HG03064 (cell line): ENCODE results near the gene ATG16L2.
"Not testable (repeated sequence)": the region's sequence is repeated elsewhere in the genome, so short reads cannot be mapped to it uniquely, and the experiment has no call there.

Experiments used
- ATAC-seq: cut with Tn5 transposase; IDR thresholded peaks from one replicate; pipeline ENCODE4 v1.9.1; 2021; ENCODE audit warnings: low read depth; ENCODE audit not compliant: unreplicated experiment

The ATG16L2 gene

DNA sequence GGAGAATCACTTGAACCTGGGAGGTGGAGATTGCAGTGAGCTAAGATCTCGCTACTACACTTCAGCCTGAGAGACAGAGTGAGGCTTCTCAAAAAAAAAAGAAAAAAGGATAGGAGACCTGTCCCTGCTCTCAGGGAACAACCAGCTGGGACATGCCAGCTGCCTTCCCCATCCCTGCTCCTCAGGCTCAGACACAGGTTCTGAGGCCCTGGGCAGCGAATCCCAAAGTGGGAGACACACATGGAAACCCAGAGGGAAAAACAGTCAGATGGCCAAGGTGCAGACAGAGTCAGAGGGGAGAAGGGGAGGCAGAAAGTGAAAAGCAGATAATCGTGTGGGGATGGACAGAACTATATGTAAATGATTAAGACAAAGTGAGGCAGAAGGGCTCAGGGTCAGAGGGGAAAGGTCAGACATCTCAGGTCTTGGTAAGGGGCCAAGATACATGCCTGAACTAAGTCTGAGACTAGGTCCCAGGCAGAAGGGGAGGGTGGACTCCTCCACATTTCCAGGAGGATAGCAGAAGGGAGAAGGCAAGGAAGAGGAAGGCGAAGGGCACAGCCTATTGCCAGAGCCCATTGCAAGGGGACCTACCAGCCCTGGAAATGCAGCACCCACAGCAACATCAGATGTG is 34.6 kb upstream of the ATG16L2 start:
- ATAC-seq: no peak

DNA sequence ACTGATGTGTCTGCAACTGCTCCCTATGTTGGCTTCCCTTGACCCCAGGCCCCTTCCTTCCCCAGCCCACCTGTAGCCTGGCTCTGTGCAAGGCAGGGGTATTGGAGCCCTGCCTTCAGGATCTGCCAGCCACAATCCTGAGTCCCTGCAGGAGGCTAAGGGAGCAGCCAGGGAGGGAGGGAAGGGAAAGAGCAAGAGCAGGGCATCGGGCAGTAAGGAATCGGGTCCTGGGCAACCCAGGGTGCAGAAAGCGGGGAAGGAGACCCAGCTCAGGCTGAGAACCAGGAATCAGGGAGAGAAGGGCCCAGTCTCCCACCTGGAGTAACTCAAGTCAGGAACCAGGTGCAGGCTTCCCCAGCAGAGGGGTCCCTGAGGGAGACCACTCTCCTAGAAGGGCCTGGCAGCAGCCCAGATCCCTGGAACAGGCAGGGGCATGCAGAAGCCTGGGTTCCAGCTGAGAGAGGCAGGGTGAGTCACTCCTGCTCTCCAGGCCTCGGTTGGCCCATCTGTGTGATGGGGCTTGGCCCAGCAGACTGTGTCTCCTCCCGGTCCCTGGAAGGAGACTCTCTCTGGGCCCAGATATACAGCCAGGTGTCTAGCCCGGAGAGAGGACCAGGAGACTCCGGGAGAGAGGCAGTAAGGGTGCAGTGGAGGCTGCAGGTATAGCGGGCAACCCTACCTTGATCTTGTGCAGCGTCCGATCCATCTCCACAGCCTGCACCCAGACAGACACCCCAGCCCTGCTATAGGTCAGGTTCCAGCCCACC is 33.7 kb upstream of the ATG16L2 start:
- ATAC-seq: no peak

DNA sequence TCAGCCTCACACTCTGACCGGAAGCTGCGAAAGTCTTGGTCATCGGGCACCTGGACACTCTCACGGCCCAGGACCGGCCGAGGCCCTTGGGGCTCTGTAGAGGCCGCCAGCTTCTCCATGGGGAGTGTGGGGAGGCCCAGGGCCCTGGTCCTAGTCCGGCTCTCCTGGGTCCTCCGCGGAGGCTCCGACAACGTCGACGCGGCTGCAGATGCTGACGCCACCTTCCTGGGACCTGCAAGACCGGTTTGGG is 33.2 kb upstream of the ATG16L2 start:
- no peak for ATAC-seq

DNA sequence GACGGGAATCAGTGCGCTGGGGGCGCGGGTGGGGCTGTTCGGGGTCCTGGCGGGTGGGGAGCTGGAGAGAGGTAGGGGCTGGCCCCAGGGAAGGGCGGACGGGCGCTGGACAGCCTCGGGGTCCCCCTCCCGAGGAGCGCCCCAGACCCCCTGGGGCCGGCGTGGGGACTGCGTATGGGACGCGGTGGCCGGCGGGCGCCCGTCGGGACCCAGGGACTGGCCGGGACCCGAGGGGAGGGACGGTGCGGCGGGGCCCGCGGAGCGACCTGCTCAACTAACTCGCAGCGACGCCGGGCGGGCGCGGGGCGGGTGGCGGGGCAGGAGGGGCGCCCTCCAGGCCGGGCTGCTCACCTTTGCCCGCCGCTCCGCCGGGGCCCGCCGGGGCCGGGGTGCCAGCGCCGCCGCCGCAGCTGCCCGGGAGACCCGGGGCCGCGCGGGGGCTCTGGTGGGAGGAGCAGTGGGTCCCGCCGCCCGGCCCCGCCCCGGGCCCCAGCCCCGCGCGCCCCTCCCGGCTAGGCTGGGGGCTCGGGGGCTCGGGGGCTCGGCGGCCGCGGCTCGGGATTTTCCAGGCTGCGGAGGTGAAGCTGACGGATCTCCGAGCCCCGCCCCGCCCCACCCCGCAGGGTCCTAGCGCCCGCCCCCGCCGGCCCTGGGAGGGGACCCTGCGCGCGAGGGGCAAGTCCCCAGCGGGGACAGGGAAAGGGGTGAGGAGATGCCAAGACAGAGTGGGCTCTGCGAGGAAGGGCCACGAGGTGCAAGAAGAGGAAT is 32.7 kb upstream of the ATG16L2 start:
- peak; percentile 61 for ATAC-seq

DNA sequence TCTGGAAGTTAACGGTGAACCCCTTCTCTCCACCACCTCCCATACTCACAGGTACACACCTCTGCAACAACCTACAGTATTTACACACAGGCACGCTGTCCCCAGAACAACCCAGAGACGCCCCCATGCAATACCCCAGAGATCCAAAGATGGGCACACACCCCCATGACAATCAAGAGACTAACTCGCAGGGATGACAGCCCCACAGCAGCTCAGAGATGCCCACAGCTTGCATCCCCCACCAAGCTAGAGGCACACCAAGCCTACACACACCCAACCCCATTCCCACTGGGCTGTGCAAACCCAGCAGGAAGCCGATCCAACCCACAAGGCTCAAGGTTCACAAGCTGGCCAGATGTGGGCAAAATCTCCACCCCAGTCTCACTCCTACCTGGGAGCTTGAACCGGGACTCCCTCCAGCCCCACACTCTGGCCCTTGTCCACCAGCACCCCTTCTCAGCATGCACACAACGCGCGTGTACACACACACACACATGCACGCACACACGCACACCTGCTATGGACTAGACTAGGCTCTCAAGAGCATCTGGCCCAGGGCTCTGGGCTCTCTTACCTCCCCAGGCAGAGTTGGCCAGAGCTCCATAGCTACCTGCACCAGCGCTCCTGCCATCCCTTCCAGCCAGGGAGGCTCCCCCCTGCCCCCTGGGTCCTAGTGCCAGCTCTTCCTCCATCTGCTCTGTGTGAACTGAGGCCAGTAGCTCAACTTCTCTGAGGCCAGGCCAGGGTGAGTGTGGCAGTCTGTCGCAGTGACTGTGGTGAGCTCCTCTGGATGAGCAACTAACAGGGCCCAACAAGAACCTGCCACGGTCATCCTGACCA is 31.9 kb upstream of the ATG16L2 start:
- no peak for ATAC-seq

DNA sequence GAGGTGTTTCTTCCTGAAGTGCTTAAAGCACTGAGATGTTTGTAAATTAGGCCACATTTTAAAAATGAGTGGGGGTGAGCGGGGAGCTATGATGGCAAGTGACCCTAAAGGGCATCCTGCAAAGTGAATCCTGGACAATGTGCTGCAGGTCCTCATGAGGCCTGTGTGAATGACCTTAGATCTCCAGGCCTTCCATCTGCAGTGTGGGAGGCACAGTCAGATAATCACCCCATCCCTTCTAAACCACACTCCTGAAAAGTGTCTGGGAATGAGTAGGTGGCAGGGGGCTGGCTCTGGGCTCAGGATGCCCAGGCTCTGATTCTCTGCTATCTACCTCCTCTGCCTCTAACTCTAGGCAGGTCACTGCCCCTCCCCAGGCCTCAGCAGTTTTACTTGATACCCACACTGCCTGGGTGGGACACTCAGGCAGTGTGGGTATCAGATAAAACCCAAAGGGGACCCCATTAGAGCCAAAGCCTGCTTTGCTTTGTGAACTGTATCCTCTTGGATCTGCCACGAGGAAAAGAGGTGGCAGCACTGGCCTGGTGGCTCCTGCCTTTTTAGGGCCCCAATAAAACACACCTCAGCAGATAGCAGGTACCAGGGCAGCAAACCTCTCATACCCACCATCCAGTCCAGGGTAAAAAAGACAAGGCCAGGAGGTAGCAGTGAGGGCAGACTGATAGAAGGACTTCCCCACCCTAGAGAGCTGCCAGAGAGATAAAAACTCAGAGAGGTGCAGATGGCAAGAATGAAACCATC is 30.9 kb upstream of the ATG16L2 start:
- no peak for ATAC-seq

DNA sequence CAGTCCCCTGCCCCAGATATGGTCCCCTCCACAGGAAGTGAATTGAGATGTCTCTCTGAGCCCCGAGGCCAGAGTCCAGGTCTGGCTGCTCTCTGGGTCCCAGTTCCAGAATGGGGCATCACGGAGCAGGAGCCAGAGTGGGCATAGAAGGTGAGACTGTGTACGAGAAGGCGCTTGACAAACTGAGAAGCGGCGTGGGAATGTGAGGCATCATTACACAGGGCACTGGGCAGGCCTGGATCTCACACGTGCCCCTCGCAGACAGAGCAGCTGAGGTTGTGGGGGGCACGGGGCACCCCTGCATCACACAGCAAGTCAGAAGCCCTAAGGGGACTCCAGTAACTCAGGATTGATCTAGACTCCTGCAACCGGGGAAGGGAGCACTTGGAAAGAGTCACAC is 29.5 kb upstream of the ATG16L2 start:
- ATAC-seq: no peak

DNA sequence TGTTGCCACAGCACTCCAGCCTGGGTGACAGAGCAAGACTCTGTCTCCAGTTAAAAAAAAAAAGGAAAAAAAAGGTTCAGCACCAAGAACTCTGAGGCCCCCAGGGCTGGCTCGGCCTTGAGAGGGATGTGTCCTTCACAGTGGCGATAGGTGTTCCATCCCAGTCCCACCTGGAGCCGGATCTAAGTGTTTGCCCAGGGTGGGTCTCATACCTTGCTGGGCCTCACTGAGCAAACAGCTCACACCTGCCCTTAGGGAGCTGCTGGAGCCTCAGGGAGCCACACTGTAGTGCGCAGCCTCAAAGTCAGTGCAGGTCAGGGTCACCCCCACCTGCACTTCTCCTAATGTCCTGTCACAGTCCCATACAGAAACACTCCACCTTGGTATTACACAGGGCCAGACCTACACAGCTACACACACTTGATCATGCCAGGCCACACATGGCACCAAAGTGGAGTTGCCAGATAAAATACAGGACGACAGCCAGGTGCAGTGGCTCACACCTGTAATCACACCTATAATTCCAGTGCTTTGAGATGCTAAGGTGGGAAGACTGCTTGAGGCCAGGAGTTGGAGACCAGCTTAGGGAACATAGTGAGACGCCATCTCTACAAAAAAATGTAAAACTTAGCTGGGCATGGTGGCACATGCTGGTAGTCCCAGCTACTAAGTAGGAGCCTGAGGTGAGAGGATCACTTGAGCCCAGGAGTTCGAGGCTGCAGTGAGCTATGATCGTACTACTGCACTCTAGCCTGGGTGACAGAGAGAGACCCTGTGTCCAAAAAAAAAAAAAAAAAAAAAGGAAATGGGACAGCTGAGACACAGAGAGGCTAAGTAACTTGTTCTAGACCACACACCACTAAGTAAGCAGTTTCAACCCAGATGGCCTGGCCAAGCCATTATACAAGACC is 27.7 kb upstream of the ATG16L2 start:
- ATAC-seq: no peak

DNA sequence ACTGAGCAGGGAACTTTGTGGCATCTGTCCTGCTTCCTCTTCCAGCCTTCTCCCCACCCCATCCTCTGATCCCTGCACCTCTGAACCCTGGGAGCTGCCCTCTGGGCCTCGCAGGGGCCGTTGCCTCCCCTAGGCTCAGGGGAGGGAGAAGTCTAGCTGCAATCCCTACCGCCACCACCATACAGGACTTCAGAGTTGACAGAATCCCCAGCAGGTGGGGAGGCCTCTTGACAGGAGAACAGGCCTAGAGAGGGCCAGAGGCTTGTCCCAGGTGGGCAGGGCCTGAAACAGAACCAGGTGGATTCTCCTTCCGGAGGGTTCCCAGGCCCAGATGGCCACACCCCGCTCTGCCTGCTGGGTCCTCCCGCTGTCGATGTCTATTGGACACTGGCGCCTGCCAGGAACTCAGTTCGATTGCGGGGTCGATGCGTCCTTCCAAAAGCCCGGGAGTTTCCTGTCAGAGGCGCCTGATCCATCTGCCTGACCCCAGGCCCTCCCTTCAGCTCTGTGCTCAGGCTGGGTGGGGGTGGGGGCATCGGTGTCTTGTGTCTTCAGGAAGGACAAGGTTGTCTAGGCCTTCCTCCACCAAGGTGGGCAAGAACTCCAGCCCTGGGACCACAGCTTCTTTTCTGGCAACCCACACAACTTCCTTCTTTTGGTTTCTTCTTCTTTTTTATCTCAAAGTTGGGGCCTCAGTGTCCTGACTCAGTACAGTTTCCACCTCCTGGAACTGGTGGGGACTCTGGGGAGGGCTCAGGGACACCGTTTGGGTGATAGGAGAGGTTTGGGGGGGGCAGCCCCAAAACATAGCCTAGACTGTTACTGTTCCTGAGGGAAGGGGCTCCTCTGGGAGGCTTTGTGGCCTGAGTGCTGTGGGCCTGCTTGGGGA is 26.8 kb upstream of the ATG16L2 start:
- no peak for ATAC-seq

DNA sequence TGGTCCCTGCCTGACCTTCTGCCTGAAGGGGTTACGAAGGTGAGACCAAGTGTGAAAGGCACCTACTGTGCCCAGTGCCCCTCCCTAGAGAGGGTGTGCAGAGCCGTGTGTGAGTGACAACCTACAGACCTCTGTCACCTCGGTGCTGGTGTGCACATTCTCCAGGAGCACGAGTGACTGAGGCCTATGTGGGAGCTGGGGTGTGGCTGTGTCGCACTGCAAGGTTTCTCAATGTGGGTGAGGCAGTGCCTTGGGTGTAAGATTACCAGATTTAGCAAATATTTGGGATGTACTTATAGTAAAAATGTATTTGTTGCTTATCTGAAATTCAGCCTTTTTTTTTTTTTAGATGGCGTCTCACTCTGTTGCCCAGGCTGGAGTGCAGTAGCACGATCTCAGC is 26.0 kb upstream of the ATG16L2 start:
- ATAC-seq: no peak

DNA sequence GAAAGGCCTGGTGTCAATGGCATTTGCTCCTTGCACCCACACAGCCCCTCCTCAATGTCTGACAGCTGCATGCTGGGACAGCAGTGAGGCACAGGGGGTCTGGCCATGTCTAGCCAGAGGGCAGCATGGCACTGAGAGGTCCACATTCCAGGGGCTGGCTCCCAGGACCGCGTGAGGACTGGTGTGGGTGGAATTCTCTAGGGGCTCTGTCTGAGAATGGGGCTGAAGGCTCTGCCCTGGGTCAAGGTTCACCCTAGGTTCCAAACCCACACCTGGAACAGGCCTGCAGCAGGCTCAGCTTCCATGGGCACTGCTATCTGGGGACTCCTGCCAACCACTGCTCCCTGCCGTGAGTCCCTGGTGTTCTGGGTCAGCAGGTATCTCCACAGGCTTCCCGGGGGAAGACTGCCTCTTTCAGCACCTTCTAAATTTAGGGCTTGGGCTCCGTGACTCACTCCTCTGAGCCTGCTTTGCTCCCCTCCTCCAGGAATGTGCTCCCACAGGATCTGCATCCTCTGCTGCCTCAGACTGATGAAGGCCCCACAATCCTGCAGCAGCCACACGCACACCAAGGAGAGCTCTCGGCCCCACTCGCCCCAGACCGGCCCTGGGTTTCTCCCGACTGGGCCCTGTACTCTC is 24.6 kb upstream of the ATG16L2 start:
- no peak for ATAC-seq

DNA sequence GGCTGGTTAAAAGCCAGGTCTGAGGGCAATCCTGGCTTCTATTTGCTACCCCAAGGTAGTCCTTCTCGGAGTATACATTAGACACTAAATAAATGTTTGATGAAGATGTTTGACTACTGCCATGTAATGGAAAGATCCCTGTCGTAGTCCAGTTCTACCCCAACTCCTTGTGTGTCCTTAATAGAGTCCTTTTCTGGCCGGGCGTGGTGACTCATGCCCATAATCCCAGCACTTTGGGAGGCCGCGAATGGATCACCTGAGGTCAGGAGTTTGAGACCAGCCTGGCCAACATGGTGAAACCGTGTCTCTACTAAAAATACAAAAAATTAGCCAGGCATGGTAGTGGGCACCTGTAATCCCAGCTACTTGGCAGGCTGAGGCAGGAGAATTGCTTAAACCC is 23.0 kb upstream of the ATG16L2 start:
- not testable (repeated sequence) for ATAC-seq

DNA sequence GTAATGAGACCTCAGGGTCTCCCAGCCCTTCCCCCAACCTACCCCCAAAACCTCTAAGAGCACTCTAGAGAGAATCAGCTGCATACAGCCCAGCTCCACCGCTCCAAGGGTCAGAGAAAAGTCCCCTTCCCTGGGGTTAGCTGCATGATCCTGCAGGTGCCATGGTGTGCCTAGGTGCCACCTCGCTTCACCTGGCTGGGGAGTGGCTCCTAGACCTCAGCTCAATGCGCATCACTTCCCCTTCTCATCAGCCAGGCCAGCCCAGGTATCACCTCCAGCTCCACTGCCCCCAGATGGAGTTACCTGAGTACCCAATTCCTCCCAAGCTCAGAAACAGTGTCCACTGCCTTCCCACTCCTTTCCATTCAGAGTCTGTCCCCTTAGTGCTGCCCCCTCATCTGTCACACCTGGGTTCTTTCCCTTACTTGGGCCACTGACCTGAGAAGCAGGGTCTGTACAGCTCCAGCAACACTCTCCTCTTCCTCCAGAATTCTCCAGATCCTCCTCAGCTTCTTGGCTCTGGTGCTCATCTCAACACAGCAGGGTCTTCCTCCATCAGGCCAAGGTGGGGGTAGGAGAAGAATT is 21.7 kb upstream of the ATG16L2 start:
- no peak for ATAC-seq

DNA sequence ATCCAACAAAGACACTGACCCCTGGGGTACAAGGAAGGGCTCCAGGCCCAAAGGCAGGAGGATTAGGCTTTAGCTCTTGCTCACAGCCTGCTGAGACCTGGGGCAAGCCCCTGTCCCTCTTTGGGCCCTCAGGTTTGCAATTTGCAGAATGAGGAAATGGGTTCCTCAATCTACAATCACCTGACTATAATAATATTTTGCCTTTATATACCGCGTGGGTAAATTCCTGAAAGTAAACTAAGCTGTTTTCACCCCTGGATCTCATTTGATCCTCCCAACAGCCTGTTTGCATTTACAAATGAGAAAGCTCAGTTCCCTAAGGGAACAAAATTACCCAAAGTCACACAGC is 21.2 kb upstream of the ATG16L2 start:
- ATAC-seq: no peak

DNA sequence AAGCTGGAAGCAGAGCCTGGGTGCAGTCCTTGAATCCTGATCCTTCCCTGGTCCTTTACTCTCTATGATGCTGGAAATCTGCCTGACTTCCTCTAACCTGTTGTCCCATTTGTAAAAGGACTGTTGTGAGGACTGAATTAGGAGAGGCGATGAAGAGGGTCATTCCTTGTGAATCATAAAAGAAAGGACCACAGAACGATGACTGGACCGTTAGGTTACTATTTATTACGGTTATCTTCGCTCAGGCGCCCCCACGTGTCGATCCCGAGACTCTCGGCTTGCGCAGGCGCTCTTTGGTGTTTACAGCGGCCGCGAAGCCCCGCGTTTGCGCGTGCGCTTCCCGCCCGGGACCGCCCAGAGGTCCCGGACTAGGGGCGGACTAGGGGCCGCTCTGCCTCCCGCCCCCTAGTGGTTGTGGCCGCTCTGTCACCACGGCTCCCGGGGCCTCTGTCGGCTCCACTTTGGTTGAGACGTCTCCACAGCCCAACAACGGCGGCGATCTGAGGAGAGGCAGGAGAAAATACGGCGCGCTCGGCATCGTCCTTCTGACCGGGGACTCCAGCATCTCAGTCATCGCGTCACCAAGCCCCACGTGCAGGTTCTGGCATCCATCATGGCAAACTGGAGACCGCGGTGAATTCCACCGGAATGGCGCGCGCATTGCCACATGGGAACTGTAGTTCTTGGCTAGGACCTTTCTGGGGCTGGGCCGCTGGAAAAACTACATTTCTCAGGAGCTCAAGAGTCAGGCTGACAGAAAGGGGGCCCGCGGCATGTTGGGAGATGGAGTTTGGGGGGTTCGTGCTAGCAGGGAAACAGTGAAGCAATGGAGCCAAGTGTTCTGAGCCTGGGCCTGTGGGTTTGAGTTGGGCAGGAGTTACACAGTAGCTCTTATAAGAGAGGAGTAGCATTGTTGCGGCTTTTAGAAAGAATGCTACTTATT is 20.5 kb upstream of the ATG16L2 start, which contains the start of gene STARD10:
STARD10 (minus strand) TSS at position 623 of the 943 bp plus-strand sequence. CDS start 12,866 bp downstream, outside the sequence.
- peak; percentile 83 for ATAC-seq

DNA sequence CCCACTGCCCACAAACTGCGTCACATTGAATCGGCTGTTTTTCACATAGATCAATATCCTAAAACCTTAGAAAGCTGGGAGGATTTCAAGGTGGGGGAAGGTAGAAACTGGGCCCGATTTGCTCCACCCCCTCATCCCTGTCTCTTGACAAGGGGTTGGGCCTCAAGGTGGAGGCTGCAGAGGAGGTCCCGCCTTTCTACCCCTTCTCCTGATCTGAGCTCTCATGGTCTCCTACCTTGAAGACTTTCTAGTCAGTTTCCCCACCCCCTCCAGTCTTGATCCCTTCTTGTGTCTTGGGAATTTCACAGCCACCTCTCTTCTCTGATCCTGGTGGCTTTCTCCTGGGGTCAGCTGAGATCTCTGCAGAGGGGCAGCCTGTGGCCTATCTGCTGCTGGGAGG is 15.8 kb upstream of the ATG16L2 start:
- ATAC-seq: no peak
